EH (cell line): ENCODE results near the gene ERICH3.
A peak's percentile ranks its signal among the peaks of the same experiment; 100 is the strongest.
"Not testable (repeated sequence)": the region's sequence is repeated elsewhere in the genome, so short reads cannot be mapped to it uniquely, and the experiment has no call there.

ENCODE experiments used
- DNase-seq: peaks from one replicate; pipeline ENCODE4 v3.0.0-alpha.2; 2015; ENCODE audit warnings: low read depth

ERICH3 gene

GRCh38 chr1:74681001-74681400 is 7.4 kb upstream of the ERICH3 start:
- DNase-seq, result no peak

GRCh38 chr1:74679811-74680210 is 6.2 kb upstream of the ERICH3 start:
- no peak for DNase-seq

GRCh38 chr1:74677926-74678325 is 4.3 kb upstream of the ERICH3 start:
- no peak for DNase-seq

- no peak for DNase-seq
These were observed 871 bp upstream of the ERICH3 start for GRCh38 chr1:74674278-74675048.

GRCh38 chr1:74670866-74671265 is 2.7 kb downstream of the ERICH3 start:
- not testable (repeated sequence) for DNase-seq

- no peak for DNase-seq
These were observed 18.9 kb downstream of the ERICH3 start for GRCh38 chr1:74654708-74655107.

GRCh38 chr1:74652711-74653139 is 20.9 kb downstream of the ERICH3 start:
- peak; percentile 81 for DNase-seq

GRCh38 chr1:74650561-74650960 is 23.0 kb downstream of the ERICH3 start:
- DNase-seq, result peak; percentile 39

GRCh38 chr1:74641876-74642275 is 31.7 kb downstream of the ERICH3 start:
- DNase-seq, result no peak

GRCh38 chr1:74641161-74641560 is 32.4 kb downstream of the ERICH3 start:
- DNase-seq, result no peak

- no peak for DNase-seq
These were observed 36.3 kb downstream of the ERICH3 start for GRCh38 chr1:74637296-74637695.

- DNase-seq, result no peak
These were observed 44.3 kb downstream of the ERICH3 start for GRCh38 chr1:74629283-74629682.

GRCh38 chr1:74623716-74624115 is 49.9 kb downstream of the ERICH3 start:
- DNase-seq, result no peak

GRCh38 chr1:74620242-74620641 is 53.4 kb downstream of the ERICH3 start:
- DNase-seq, result no peak

- no peak for DNase-seq
These were observed 54.6 kb downstream of the ERICH3 start for GRCh38 chr1:74618974-74619373.

- no peak for DNase-seq
These were observed 59.7 kb downstream of the ERICH3 start for GRCh38 chr1:74613894-74614293.

- DNase-seq, result no peak
These were observed 61.7 kb downstream of the ERICH3 start for GRCh38 chr1:74611887-74612286.

- no peak for DNase-seq
These were observed 62.6 kb downstream of the ERICH3 start for GRCh38 chr1:74610961-74611360.

- DNase-seq, result no peak
These were observed 63.7 kb downstream of the ERICH3 start for GRCh38 chr1:74609810-74610371.

- DNase-seq, result no peak
These were observed 76.9 kb downstream of the ERICH3 start for GRCh38 chr1:74596717-74597116.

GRCh38 chr1:74593887-74594866 is 79.4 kb downstream of the ERICH3 start:
- no peak for DNase-seq

- DNase-seq, result no peak
These were observed 80.8 kb downstream of the ERICH3 start for GRCh38 chr1:74592580-74593355.
